Breast epithelium (tissue), 3 donors: ENCODE measurements around the gene RUSC2.

Experiments used
- CTCF ChIP-seq, 3 donors: fragments of 450-650 bp; IDR thresholded peaks; one replicate each; pipeline ENCODE4 v1.5.1; 2016 to 2017; ENCODE audit warnings: antibody characterized with exemption in 3 of 3, mild to moderate bottlenecking in 3 of 3, moderate library complexity in 3 of 3
- POLR2A ChIP-seq: fragments of 450-650 bp; IDR thresholded peaks from one replicate; pipeline ENCODE4 v1.6.1; 2016; ENCODE audit warnings: antibody characterized with exemption, mild to moderate bottlenecking, moderate library complexity

DNA sequence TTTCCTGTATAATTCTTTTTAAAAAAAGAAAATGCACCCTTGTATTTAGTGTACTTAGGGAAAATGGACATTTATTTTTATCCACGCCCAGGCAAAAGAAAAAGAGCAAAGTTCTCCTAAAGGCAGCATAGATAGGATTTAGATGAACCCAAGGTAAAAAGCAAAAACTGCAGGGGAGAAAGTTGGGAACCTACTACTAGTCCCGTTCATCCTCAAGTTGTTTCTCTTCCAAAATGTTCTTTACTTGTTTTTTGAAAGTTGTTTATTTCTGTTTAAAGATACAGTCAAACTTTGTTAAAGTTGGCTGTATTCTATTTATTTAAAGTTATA lies 9.8 kb downstream of the RUSC2 start:
- TF ChIP-seq CTCF (IDR thresholded peaks at IDR 0.05) (no peak), POLR2A (no peak)
